Cardiac fibroblast (primary cell): Measurements from ENCODE around the gene SEPTIN11.

Experiments used
- DNase-seq, 2 donors: peaks; one replicate each; pipeline versions ENCODE4 v3.0.0 to v3.0.0-alpha.2; 2010; ENCODE audit warnings: low read depth in 2 of 2
- H3K4me3 ChIP-seq, 2 donors: replicated peaks in 1 of 2; 1 replicate in 1 of 2; 2 replicates in 1 of 2; pipeline ENCODE4 v1.5.1; 2011; ENCODE audit warnings: low read depth in 2 of 2, low read length in 2 of 2, mild to moderate bottlenecking in 2 of 2, moderate library complexity in 1 of 2
- TF ChIP-seq, protein P1 (sequence below): IDR thresholded peaks from one replicate; pipeline ENCODE4 v1.5.1; 2011; ENCODE audit warnings: low read depth, mild to moderate bottlenecking, low read length, inconsistent platforms

The SEPTIN11 gene

GRCh38 chr4:76965866-76966579, 16.5 kb downstream of the SEPTIN11 start:
- DNase-seq: no peak

GRCh38 chr4:76968937-76969336, 19.4 kb downstream of the SEPTIN11 start:
- H3K4me3 ChIP-seq: no peak overlapping the region
- DNase-seq: no peak
- TF ChIP-seq, protein P1, sequence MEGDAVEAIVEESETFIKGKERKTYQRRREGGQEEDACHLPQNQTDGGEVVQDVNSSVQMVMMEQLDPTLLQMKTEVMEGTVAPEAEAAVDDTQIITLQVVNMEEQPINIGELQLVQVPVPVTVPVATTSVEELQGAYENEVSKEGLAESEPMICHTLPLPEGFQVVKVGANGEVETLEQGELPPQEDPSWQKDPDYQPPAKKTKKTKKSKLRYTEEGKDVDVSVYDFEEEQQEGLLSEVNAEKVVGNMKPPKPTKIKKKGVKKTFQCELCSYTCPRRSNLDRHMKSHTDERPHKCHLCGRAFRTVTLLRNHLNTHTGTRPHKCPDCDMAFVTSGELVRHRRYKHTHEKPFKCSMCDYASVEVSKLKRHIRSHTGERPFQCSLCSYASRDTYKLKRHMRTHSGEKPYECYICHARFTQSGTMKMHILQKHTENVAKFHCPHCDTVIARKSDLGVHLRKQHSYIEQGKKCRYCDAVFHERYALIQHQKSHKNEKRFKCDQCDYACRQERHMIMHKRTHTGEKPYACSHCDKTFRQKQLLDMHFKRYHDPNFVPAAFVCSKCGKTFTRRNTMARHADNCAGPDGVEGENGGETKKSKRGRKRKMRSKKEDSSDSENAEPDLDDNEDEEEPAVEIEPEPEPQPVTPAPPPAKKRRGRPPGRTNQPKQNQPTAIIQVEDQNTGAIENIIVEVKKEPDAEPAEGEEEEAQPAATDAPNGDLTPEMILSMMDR: no peak

More at GRCh38 chr4:76965866-76966579, 16.5 kb downstream of the SEPTIN11 start:
- no peak overlapping the region for H3K4me3 ChIP-seq
- TF ChIP-seq, protein P1: no peak

GRCh38 chr4:76969495-76969894, 19.9 kb downstream of the SEPTIN11 start:
- TF ChIP-seq, protein P1: no peak
- DNase-seq: no peak
- H3K4me3 ChIP-seq: no peak overlapping the region

DNA sequence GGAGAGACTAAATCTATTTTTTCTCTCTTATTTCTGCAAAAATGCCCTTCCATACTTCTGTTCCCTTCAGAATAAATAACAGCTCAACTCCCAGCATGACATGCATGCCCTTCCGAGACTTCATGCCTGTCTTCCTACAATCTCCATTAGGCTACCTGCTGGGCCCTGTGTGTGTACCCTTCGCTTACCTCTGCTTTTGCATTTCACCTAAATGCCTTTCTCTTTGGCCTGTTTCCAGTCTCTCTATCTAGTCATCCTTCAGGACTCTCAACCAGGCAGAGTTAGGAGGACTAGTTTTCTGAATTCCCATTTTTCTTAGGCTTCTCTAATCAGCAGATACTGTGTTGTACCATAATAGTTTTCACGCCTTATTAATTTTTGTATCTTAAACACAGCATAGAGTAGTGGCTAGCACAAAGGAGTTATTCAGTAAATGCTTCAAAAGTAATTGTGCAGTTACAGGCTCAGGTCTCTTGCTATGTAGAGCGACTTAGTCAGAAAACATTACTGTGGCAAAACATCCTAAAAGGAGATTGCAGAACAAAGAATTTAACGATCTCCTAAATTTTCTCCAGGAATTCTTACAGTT, 20.5 kb downstream of the SEPTIN11 start:
- no peak overlapping the region for H3K4me3 ChIP-seq
- no peak for DNase-seq
- TF ChIP-seq, protein P1: no peak

- no peak for DNase-seq
- TF ChIP-seq, protein P1: no peak
These were observed 22.8 kb downstream of the SEPTIN11 start for GRCh38 chr4:76972306-76972705.

DNA sequence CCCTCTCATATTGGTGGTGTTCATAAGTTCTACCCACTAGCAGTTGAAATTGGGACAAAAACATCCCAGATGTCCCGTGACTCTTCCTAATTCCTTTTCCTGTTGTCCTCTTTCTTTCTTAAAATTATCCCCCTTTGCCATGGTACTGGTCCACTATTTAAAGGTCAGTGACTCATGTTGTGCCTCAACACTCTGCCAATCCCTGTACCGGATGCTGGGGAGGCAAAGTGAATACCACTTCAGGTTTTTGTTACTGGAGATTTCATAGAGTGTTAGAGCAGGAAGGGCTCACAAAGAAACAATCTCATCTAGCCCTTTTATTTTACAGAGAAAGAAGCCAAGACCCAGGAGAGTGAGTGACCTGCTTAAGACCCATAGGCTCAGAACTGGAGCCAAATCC, 24.6 kb downstream of the SEPTIN11 start:
- H3K4me3 ChIP-seq: no peak overlapping the region
- TF ChIP-seq, protein P1: no peak
- DNase-seq: peak in 1 of 2 donors; percentile 54

More at GRCh38 chr4:76972306-76972705, 22.8 kb downstream of the SEPTIN11 start:
- no peak overlapping the region for H3K4me3 ChIP-seq
